ENCODE data around the gene ACAA1. TPM values are rescaled to one million over a fixed set of nuclear protein-coding genes. Genes with fewer than 3 reads are reported as not detected.

ACAA1 gene
- total and polyA plus RNA-seq, 9 of the 15 experiments (the other 6 are each of a cell fraction or from before 2014, with no cell fraction given): 4.0 to 88.9 (median 57.2) TPM

GRCh38 chr3:38164952-38165721, 28.2 kb upstream of the ACAA1 start, which contains the start of gene OXSR1 (continued):
- peak; percentile 90 for TF ChIP-seq ARID4B (CRISPR knock-in tag; IDR thresholded peaks at IDR 0.05)
- no peak for TF ChIP-seq SRSF7 (optimal IDR thresholded peaks at IDR 0.05; ENCODE audit: low read depth, low read length)
- no peak for TF ChIP-seq FOXA1 (IDR thresholded peaks at IDR 0.05; ENCODE audit: borderline replicate concordance)
- TF ChIP-seq POLR2B (IDR thresholded peaks at IDR 0.05; ENCODE audit: low read depth, partially characterized antibody): peak; percentile 78
- TF ChIP-seq ZNF644 (tag; IDR thresholded peaks at IDR 0.05; ENCODE audit: low read depth): peak; percentile 58; the same call in 1 of the 2 replicates
- 0 out of 2 replicates have a peak, but pooled peaks have one; percentile 36 for TF ChIP-seq RBM14 (IDR thresholded peaks at IDR 0.05; ENCODE audit: borderline replicate concordance, insufficient read depth, low read depth, low read length)
- TF ChIP-seq POLR3G (IDR thresholded peaks at IDR 0.05; ENCODE audit: extremely low read depth, insufficient read length, insufficient replicate concordance): no peak
- TF ChIP-seq MEF2A (IDR thresholded peaks at IDR 0.05; ENCODE audit: control insufficient read depth, low read depth, low read length): no peak
- TF ChIP-seq SLC30A9 (CRISPR knock-in tag; IDR thresholded peaks at IDR 0.05): no peak
- TF ChIP-seq BCOR (IDR thresholded peaks at IDR 0.05): no peak
- peak; percentile 91 for TF ChIP-seq ZHX1 (conservative IDR thresholded peaks at IDR 0.05; ENCODE audit: low read length)
- TF ChIP-seq CCAR2 (IDR thresholded peaks at IDR 0.05; ENCODE audit: low read depth, low read length): no peak
- TF ChIP-seq ZEB2 (IDR thresholded peaks at IDR 0.05): no peak
- TF ChIP-seq MXD1 (CRISPR knock-in tag; IDR thresholded peaks at IDR 0.05; ENCODE audit: borderline replicate concordance, poor library complexity, severe bottlenecking): no peak
- no peak for TF ChIP-seq ZNF717 (CRISPR knock-in tag; IDR thresholded peaks at IDR 0.05)
- no peak for TF ChIP-seq SNAPC5 (CRISPR knock-in tag; IDR thresholded peaks at IDR 0.05)
- no peak for TF ChIP-seq ZNF778 (CRISPR knock-in tag; IDR thresholded peaks at IDR 0.05)
- no peak for TF ChIP-seq KDM2B (CRISPR knock-in tag; IDR thresholded peaks at IDR 0.05)
- no peak for TF ChIP-seq MCM5 (IDR thresholded peaks at IDR 0.05; ENCODE audit: low read depth)
- no peak for TF ChIP-seq ZBTB26 (CRISPR knock-in tag; IDR thresholded peaks at IDR 0.05)

Data from K562 (cell line).